NOMO-1 treated with dmso at 0.1 percent for 144 hours (cell line): ENCODE measurements around the gene HLF.

Experiments
- DNase-seq: peaks from one replicate; lab custom pipeline; 2025; ENCODE audit not compliant: unreplicated experiment; lab: John Stamatoyannopoulos, UW

The HLF gene

GRCh38 chr17:55249861-55250260 is 14.9 kb upstream of the HLF start:
- DNase-seq, result no peak

GRCh38 chr17:55254375-55254774 is 10.4 kb upstream of the HLF start:
- DNase-seq, result no peak

GRCh38 chr17:55258578-55259135 is 6.1 kb upstream of the HLF start:
- DNase-seq, result no peak

GRCh38 chr17:55259684-55260111 is 5.1 kb upstream of the HLF start:
- no peak for DNase-seq

- no peak for DNase-seq
These were observed 3.4 kb upstream of the HLF start for GRCh38 chr17:55261311-55261710.

- DNase-seq, result no peak
These were observed 1.0 kb upstream of the HLF start for GRCh38 chr17:55263569-55264277.

- no peak for DNase-seq
These were observed 499 bp upstream of the HLF start for GRCh38 chr17:55264278-55264644.

GRCh38 chr17:55265311-55266021 is 706 bp downstream of the HLF start:
- no peak for DNase-seq

- no peak for DNase-seq
These were observed 1.5 kb downstream of the HLF start for GRCh38 chr17:55266051-55266957.

- no peak for DNase-seq
These were observed 2.4 kb downstream of the HLF start for GRCh38 chr17:55266958-55267688.

- no peak for DNase-seq
These were observed 3.3 kb downstream of the HLF start for GRCh38 chr17:55267777-55268648.

GRCh38 chr17:55268649-55269480 is 4.1 kb downstream of the HLF start:
- no peak for DNase-seq

- no peak for DNase-seq
These were observed 5.1 kb downstream of the HLF start for GRCh38 chr17:55269894-55270293.

- no peak for DNase-seq
These were observed 6.4 kb downstream of the HLF start for GRCh38 chr17:55271223-55271571.

GRCh38 chr17:55271958-55272710 is 7.4 kb downstream of the HLF start:
- no peak for DNase-seq

GRCh38 chr17:55272711-55273578 is 8.2 kb downstream of the HLF start:
- DNase-seq, result no peak
